Measurements from ENCODE around the gene KCNJ2.

GRCh38 chr17:70168977-70169708 lies at the start of gene KCNJ2:
- TF ChIP-seq CTCF (IDR thresholded peaks at IDR 0.05) (no peak), REST (IDR thresholded peaks at IDR 0.05; ENCODE audit: insufficient read depth in 1 of 2, low read depth in 2 of 2, low read length in 1 of 2) (no peak), POLR2AphosphoS5 (IDR thresholded peaks at IDR 0.05; ENCODE audit: low read depth, low read length) (peak; percentile 48; the same call in 1 of the 2 replicates), TCF7L2 (IDR thresholded peaks at IDR 0.05; ENCODE audit: low read depth, low read length) (peak; percentile 53; the same call in 1 of the 2 replicates)
